Right lobe of liver (tissue), 4 donors: Measurements from ENCODE around the gene RAI1.
"Not testable (repeated sequence)": the region's sequence is repeated elsewhere in the genome, so short reads cannot be mapped to it uniquely, and the experiment has no call there.

Source experiments
- CTCF ChIP-seq, 4 donors: fragments of 200-600 bp in 3 of 4; fragments of 450-650 bp in 1 of 4; IDR thresholded peaks; one replicate each; pipeline versions ENCODE4 v1.5.1 to v1.8.0; 2016 to 2022; ENCODE audit warnings: antibody characterized with exemption in 4 of 4, mild to moderate bottlenecking in 2 of 4
- POLR2A ChIP-seq: fragments of 450-650 bp; IDR thresholded peaks from one replicate; pipeline ENCODE4 v1.6.1; 2017; ENCODE audit warnings: antibody characterized with exemption, mild to moderate bottlenecking
- donor health status: DM: no; HTN: no; CAD: no.
- donor health status: DM: no; HTN: no; CAD: no.
- donor health status: DM: no; HTN: yes; CAD: no.

GRCh38 chr17:17645148-17645547 is 36.1 kb upstream of the RAI1 start:
- not testable (repeated sequence) for TF ChIP-seq CTCF (IDR thresholded peaks at IDR 0.05); POLR2A
